ENCODE measurements around the gene RHBDD2. TPM values are rescaled to one million over a fixed set of nuclear protein-coding genes. Genes with fewer than 3 reads are reported as not detected.
A peak's percentile ranks its signal among the peaks of the same experiment; 100 is the strongest.

The RHBDD2 gene
- total and polyA plus RNA-seq, 9 of the 15 experiments (the other 6 are each of a cell fraction or from before 2014, with no cell fraction given), result 3.3 to 36.7 (median 17.9) TPM

DNA sequence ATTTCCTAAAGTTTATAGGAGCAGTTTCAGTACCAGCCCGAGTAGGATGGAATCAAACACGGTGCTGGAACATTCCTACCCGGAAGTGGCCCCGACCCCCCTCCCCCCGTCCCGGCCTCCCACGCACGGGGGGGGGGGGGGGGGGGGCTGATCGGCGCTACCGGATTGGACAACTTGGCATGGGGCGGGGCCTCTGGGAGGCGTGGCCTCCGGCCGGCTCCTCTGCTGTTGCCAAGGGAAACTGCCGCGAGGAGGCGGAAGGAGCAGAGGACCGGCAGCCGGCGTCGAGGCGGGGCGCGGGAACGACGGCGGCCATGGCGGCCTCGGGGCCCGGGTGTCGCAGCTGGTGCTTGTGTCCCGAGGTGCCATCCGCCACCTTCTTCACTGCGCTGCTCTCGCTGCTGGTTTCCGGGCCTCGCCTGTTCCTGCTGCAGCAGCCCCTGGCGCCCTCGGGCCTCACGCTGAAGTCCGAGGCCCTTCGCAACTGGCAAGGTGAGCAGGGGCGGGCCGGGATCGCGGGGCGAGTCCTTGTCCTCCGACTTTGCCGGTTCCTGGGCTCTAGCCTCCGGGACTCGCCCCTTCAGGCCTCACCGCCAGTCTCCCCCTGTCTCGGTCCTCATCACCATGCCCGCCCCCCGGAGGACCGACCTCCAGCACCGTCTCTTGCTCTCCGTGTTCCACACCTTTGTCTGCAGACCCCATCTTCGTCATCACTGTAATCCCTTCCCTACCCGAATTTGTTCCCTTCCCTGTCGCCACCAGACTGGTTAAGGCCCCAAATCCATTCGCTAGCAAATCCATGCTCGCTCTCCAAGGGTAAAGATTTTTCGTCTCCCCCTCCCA lies at the start of gene RHBDD2 (continued):
- 0 out of 4 replicates have a peak, but pooled peaks of 1 of the 2 experiments have one; percentile 46 for TF ChIP-seq NONO (IDR thresholded peaks at IDR 0.05; ENCODE audit: low read depth in 2 of 2, low read length in 1 of 2)
- TF ChIP-seq STAT5B (CRISPR knock-in tag; IDR thresholded peaks at IDR 0.05), result no peak
- TF ChIP-seq, protein P1, sequence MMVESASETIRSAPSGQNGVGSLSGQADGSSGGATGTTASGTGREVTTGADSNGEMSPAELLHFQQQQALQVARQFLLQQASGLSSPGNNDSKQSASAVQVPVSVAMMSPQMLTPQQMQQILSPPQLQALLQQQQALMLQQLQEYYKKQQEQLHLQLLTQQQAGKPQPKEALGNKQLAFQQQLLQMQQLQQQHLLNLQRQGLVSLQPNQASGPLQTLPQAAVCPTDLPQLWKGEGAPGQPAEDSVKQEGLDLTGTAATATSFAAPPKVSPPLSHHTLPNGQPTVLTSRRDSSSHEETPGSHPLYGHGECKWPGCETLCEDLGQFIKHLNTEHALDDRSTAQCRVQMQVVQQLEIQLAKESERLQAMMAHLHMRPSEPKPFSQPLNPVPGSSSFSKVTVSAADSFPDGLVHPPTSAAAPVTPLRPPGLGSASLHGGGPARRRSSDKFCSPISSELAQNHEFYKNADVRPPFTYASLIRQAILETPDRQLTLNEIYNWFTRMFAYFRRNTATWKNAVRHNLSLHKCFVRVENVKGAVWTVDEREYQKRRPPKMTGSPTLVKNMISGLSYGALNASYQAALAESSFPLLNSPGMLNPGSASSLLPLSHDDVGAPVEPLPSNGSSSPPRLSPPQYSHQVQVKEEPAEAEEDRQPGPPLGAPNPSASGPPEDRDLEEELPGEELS (CRISPR knock-in tag; IDR thresholded peaks at IDR 0.05; ENCODE audit: borderline replicate concordance), result no peak
- TF ChIP-seq, protein P2, sequence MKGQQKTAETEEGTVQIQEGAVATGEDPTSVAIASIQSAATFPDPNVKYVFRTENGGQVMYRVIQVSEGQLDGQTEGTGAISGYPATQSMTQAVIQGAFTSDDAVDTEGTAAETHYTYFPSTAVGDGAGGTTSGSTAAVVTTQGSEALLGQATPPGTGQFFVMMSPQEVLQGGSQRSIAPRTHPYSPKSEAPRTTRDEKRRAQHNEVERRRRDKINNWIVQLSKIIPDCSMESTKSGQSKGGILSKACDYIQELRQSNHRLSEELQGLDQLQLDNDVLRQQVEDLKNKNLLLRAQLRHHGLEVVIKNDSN (CRISPR knock-in tag; IDR thresholded peaks at IDR 0.05), result no peak
- TF ChIP-seq ZNF277 (CRISPR knock-in tag; IDR thresholded peaks at IDR 0.05; ENCODE audit: borderline replicate concordance), result no peak
- TF ChIP-seq ZFP36 (IDR thresholded peaks at IDR 0.05; ENCODE audit: low read depth, low read length, partially characterized antibody), result no peak
- no peak for TF ChIP-seq ZKSCAN8 (CRISPR knock-in tag; IDR thresholded peaks at IDR 0.05)
- TF ChIP-seq EP300 (IDR thresholded peaks at IDR 0.05; ENCODE audit: low read length), result 0 out of 2 replicates have a peak, but pooled peaks have one; percentile 10
- 0 out of 2 replicates have a peak, but pooled peaks have one; percentile 25 for TF ChIP-seq JUND (IDR thresholded peaks at IDR 0.05; ENCODE audit: borderline replicate concordance, low read depth, low read length)
- TF ChIP-seq JUND (tag; IDR thresholded peaks at IDR 0.05; ENCODE audit: borderline replicate concordance, low read depth, low read length), result no peak; the same call in 2 of the 3 replicates
- TF ChIP-seq, protein P3, sequence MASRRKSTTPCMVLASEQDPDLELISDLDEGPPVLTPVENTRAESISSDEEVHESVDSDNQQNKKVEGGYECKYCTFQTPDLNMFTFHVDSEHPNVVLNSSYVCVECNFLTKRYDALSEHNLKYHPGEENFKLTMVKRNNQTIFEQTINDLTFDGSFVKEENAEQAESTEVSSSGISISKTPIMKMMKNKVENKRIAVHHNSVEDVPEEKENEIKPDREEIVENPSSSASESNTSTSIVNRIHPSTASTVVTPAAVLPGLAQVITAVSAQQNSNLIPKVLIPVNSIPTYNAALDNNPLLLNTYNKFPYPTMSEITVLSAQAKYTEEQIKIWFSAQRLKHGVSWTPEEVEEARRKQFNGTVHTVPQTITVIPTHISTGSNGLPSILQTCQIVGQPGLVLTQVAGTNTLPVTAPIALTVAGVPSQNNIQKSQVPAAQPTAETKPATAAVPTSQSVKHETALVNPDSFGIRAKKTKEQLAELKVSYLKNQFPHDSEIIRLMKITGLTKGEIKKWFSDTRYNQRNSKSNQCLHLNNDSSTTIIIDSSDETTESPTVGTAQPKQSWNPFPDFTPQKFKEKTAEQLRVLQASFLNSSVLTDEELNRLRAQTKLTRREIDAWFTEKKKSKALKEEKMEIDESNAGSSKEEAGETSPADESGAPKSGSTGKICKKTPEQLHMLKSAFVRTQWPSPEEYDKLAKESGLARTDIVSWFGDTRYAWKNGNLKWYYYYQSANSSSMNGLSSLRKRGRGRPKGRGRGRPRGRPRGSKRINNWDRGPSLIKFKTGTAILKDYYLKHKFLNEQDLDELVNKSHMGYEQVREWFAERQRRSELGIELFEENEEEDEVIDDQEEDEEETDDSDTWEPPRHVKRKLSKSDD (conservative IDR thresholded peaks at IDR 0.05; ENCODE audit: low read length), result 0 out of 2 replicates have a peak, but pooled peaks have one; percentile 82
- TF ChIP-seq GABPB2 (CRISPR knock-in tag; conservative IDR thresholded peaks at IDR 0.05), result no peak
- TF ChIP-seq NR2C1 (IDR thresholded peaks at IDR 0.05), result no peak
- no peak for TF ChIP-seq NR2C1 (tag; IDR thresholded peaks at IDR 0.05)
- TF ChIP-seq SAP30 (IDR thresholded peaks at IDR 0.05; ENCODE audit: borderline replicate concordance, insufficient read depth, low read depth, low read length, poor library complexity, severe bottlenecking), result peak; percentile 90
- TF ChIP-seq, protein P4, sequence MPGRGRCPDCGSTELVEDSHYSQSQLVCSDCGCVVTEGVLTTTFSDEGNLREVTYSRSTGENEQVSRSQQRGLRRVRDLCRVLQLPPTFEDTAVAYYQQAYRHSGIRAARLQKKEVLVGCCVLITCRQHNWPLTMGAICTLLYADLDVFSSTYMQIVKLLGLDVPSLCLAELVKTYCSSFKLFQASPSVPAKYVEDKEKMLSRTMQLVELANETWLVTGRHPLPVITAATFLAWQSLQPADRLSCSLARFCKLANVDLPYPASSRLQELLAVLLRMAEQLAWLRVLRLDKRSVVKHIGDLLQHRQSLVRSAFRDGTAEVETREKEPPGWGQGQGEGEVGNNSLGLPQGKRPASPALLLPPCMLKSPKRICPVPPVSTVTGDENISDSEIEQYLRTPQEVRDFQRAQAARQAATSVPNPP (IDR thresholded peaks at IDR 0.05; ENCODE audit: borderline replicate concordance, insufficient read depth, insufficient read length), result no peak
- no peak for TF ChIP-seq EWSR1 (IDR thresholded peaks at IDR 0.05; ENCODE audit: borderline replicate concordance, low read depth, partially characterized antibody)

Measured in K562 (cell line).